ENCODE data around the gene ANKRD60.
A peak's percentile ranks its signal among the peaks of the same experiment; 100 is the strongest.

Gene ANKRD60

DNA sequence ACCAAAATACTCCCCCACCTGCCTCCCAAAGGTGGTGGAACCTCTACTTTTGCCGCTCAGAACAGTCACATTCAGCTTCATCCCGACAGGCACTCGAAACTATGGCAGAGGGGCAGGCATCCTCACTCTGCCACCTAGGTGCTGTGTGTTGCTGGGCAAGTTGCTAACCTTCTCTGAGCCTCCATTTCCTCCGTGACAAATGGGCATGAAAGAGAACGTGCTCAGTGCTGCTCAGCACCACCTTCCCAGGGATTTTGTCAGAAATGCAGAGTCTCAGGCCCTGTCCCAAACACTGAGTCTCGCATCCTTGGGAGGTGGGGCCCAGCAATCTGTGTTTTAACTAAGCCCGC lies 18.1 kb downstream of the ANKRD60 start:
- no peaks in the 10 kb centered on the region for H3K4me1 ChIP-seq (ENCODE audit: low read depth, poor library complexity, severe bottlenecking)
- no peaks in the 10 kb centered on the region for H3K79me2 ChIP-seq (ENCODE audit: insufficient read depth, low read depth)
- H3K4me2 ChIP-seq = no peak overlapping the region; the same call in 1 of the 2 replicates
- no peak overlapping the region for H3K9ac ChIP-seq
- H3K36me3 ChIP-seq (ENCODE audit: insufficient read depth) = no peaks in the 10 kb centered on the region
- TF ChIP-seq, protein P1, sequence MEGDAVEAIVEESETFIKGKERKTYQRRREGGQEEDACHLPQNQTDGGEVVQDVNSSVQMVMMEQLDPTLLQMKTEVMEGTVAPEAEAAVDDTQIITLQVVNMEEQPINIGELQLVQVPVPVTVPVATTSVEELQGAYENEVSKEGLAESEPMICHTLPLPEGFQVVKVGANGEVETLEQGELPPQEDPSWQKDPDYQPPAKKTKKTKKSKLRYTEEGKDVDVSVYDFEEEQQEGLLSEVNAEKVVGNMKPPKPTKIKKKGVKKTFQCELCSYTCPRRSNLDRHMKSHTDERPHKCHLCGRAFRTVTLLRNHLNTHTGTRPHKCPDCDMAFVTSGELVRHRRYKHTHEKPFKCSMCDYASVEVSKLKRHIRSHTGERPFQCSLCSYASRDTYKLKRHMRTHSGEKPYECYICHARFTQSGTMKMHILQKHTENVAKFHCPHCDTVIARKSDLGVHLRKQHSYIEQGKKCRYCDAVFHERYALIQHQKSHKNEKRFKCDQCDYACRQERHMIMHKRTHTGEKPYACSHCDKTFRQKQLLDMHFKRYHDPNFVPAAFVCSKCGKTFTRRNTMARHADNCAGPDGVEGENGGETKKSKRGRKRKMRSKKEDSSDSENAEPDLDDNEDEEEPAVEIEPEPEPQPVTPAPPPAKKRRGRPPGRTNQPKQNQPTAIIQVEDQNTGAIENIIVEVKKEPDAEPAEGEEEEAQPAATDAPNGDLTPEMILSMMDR (conservative IDR thresholded peaks at IDR 0.05; ENCODE audit: low read depth, low read length) = no peak
- H3K27me3 ChIP-seq (ENCODE audit: insufficient read depth, low read depth) = peaks cover 23% of the 10 kb centered on the region; the same call in 1 of the 2 replicates
- no peaks in the 10 kb centered on the region for H4K20me1 ChIP-seq (ENCODE audit: insufficient read depth)
- H2AFZ ChIP-seq (ENCODE audit: low read depth) = no peak overlapping the region
- H3K27ac ChIP-seq = no peak overlapping the region
- no peak overlapping the region for H3K4me3 ChIP-seq (IDR thresholded peaks at IDR 0.05; ENCODE audit: insufficient read depth, low read depth, low read length)

DNA sequence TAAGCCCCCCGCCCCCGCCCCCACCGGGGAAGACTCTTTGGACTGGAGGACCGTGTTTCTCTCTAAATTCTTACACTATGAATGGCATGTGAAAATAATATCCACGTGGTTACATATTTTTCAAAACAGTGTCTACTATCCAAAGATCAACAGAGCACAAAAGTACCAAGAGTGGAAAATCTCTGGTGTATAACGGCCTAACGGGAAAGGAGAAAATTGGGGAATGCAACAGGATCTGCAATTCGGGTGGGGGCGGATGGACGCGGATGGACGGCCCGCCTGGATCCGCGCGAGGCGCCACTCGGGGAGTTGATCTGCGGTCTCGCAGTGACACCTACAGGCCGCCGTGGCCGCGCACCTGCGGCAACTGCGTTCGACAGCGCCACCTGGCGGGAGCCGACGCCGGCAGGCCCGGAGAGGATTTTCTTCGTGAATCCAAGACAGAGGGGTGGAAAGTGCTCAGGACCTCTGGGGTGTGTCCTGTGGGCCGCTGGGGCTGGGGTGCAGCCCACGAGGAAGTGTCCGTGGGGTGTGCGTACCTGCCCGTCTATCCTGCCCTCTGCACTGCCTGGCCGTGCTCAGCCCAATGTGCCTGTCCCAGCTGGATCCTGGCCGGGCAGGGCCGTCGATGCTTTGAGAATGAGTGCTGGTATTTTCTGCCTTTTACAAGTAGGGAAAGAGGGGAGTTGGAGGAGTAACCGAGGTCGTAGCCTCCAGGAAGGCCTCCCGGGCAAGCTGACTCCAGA lies 18.6 kb downstream of the ANKRD60 start:
- Histone ChIP-seq H2AFZ (ENCODE audit: low read depth) (peak overlapping the region; percentile 15; the same call in 1 of the 2 replicates), H3K4me1 (ENCODE audit: low read depth, poor library complexity, severe bottlenecking) (no peaks in the 10 kb centered on the region), H3K79me2 (ENCODE audit: insufficient read depth, low read depth) (no peaks in the 10 kb centered on the region), H4K20me1 (ENCODE audit: insufficient read depth) (no peaks in the 10 kb centered on the region), H3K27me3 (ENCODE audit: insufficient read depth, low read depth) (peaks cover 19% of the 10 kb centered on the region; the same call in 1 of the 2 replicates), H3K4me2 (peak overlapping the region; percentile 4; the same call in 1 of the 2 replicates), H3K27ac (no peak overlapping the region), H3K36me3 (ENCODE audit: insufficient read depth) (no peaks in the 10 kb centered on the region), H3K4me3 (IDR thresholded peaks at IDR 0.05; ENCODE audit: insufficient read depth, low read depth, low read length) (no peak overlapping the region), H3K9ac (peak overlapping the region; percentile 2; the same call in 1 of the 2 replicates)
- TF ChIP-seq, protein P1 (conservative IDR thresholded peaks at IDR 0.05; ENCODE audit: low read depth, low read length) = peak; percentile 100

DNA sequence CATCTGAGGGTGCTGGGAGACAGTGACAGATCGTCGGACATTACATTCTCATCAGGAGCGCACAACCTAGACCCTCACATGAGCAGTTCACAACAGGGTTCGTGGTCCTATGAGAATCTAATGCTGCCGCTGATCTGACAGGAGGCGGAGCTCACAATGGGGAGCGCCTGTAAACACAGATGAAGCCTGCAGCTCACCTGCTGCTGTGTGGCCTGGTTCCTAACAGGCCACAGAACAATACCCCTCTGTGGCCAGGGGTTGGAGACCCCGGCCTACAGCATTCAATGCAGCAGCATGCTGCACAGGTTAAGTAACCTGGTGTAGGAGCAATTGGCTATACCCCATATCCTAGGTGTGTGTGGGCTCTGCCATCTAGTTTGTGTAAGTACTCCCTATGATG lies 19.5 kb downstream of the ANKRD60 start:
- H3K4me1 ChIP-seq (ENCODE audit: low read depth, poor library complexity, severe bottlenecking) = no peaks in the 10 kb centered on the region
- TF ChIP-seq, protein P1 (conservative IDR thresholded peaks at IDR 0.05; ENCODE audit: low read depth, low read length) = no peak
- H3K27ac ChIP-seq = no peak overlapping the region
- no peak overlapping the region for H3K4me2 ChIP-seq
- no peak overlapping the region for H3K4me3 ChIP-seq (IDR thresholded peaks at IDR 0.05; ENCODE audit: insufficient read depth, low read depth, low read length)
- peaks cover 24% of the 10 kb centered on the region; the same call in 1 of the 2 replicates for H3K27me3 ChIP-seq (ENCODE audit: insufficient read depth, low read depth)
- H2AFZ ChIP-seq (ENCODE audit: low read depth) = no peak overlapping the region
- H3K36me3 ChIP-seq (ENCODE audit: insufficient read depth) = no peaks in the 10 kb centered on the region
- H4K20me1 ChIP-seq (ENCODE audit: insufficient read depth) = no peaks in the 10 kb centered on the region
- H3K9ac ChIP-seq = no peak overlapping the region
- no peaks in the 10 kb centered on the region for H3K79me2 ChIP-seq (ENCODE audit: insufficient read depth, low read depth)

DNA sequence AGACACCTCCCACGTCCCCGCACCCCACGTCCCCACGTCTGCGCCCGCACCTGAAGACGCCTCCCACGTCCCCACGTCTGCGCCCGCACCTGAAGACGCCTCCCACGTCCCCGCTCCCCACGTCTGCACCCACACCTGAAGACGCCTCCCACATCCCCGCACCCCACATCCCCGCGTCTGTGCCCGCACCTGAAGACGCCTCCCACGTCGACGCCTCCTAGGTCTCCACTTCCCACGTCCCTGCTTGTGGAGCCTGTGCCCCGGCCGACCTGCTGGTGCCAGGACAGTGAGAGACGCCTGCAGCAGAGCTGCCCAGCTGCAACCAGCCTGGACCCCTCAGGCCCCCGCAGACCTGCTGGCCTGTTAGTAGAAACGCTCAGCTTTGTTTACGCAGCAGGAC lies 22.6 kb downstream of the ANKRD60 start:
- peaks cover 46% of the 10 kb centered on the region for H3K27me3 ChIP-seq (ENCODE audit: insufficient read depth, low read depth)

More for the DNA sequence above, 22.6 kb downstream of the ANKRD60 start:
- H3K9ac ChIP-seq = no peak overlapping the region
- H3K79me2 ChIP-seq (ENCODE audit: insufficient read depth, low read depth) = no peaks in the 10 kb centered on the region
- H3K4me3 ChIP-seq (IDR thresholded peaks at IDR 0.05; ENCODE audit: insufficient read depth, low read depth, low read length) = no peak overlapping the region
- no peak overlapping the region for H2AFZ ChIP-seq (ENCODE audit: low read depth)
- no peak overlapping the region for H3K4me2 ChIP-seq
- H4K20me1 ChIP-seq (ENCODE audit: insufficient read depth) = no peaks in the 10 kb centered on the region
- TF ChIP-seq, protein P1 (conservative IDR thresholded peaks at IDR 0.05; ENCODE audit: low read depth, low read length) = no peak
- H3K4me1 ChIP-seq (ENCODE audit: low read depth, poor library complexity, severe bottlenecking) = no peaks in the 10 kb centered on the region
- no peaks in the 10 kb centered on the region for H3K36me3 ChIP-seq (ENCODE audit: insufficient read depth)
- no peak overlapping the region for H3K27ac ChIP-seq
